H1 (cell line): Measurements from ENCODE around the gene FANCE. TPM values are rescaled to one million over a fixed set of nuclear protein-coding genes. Genes with fewer than 3 reads are reported as not detected.

Source experiments
- CTCF ChIA-PET: fragments of 300-600 bp; sonication (Branson Sonifier 250); formaldehyde crosslinking; loops from one replicate; lab custom pipeline; 2021; ENCODE audit not compliant: partially characterized antibody; lab: Charles Lee
- POLR2A ChIA-PET: fragments of 300-600 bp; sonication (Branson Sonifier 250); formaldehyde crosslinking; loops from one replicate; lab custom pipeline; 2021; ENCODE audit warnings: inconsistent platforms; ENCODE audit not compliant: partially characterized antibody; lab: Charles Lee
- DNase-seq, 2 experiments: peaks; one replicate each; pipeline versions ENCODE4 v3.0.0 to v3.0.0-alpha.2; 2010 to 2022; ENCODE audit warnings: low spot score in 2 of 2, low read depth in 1 of 2, mixed read lengths in 1 of 2
- FAIRE-seq: peaks from 2 replicates; lab custom pipeline; 2011; peaks lifted over from hg19 to GRCh38; lab: Jason Lieb, UNC
- H2AFZ ChIP-seq: 2 replicates; pipeline ENCODE4 v1.8.1; 2012; ENCODE audit warnings: low read length, inconsistent platforms
- H2AK5ac ChIP-seq: 2 replicates; pipeline ENCODE4 v1.6.1; 2013; ENCODE audit warnings: low read depth, low read length
- H2BK120ac ChIP-seq: replicated peaks from 2 replicates; pipeline ENCODE3; 2013; ENCODE audit warnings: low read depth, low read length, inconsistent platforms
- H2BK12ac ChIP-seq: 2 replicates; pipeline ENCODE4 v1.6.1; 2013; ENCODE audit warnings: low read depth, low read length
- H2BK15ac ChIP-seq: 2 replicates; pipeline ENCODE4 v1.6.1; 2013; ENCODE audit warnings: low read length
- H2BK20ac ChIP-seq: 2 replicates; pipeline ENCODE4 v1.6.1; 2013; ENCODE audit warnings: low read length
- H2BK5ac ChIP-seq: 2 replicates; pipeline ENCODE4 v1.6.1; 2013; ENCODE audit warnings: low read depth, low read length
- H3K14ac ChIP-seq: 2 replicates; pipeline ENCODE4 v1.6.1; 2013; ENCODE audit warnings: inconsistent platforms; ENCODE audit not compliant: insufficient read length
- H3K18ac ChIP-seq: 2 replicates; pipeline ENCODE4 v1.6.1; 2013; ENCODE audit warnings: low read length; ENCODE audit errors: extremely low read depth
- H3K23ac ChIP-seq: 2 replicates; pipeline ENCODE4 v1.6.1; 2013; ENCODE audit warnings: inconsistent platforms; ENCODE audit not compliant: insufficient read length
- H3K23me2 ChIP-seq: 2 replicates; pipeline ENCODE4 v1.6.1; 2013; ENCODE audit warnings: low read depth, low read length
- H3K27ac ChIP-seq: 2 replicates; pipeline ENCODE4 v1.6.1; 2011; ENCODE audit warnings: low read depth, low read length, inconsistent platforms
- H3K27me3 ChIP-seq, 4 experiments: replicated peaks in 1 of 4; 1 replicate in 1 of 4; 2 replicates in 3 of 4; pipeline versions ENCODE4 v1.6.1 to v1.8.1; 2011 to 2013; ENCODE audit warnings: low read length in 3 of 4, mild to moderate bottlenecking in 3 of 4, inconsistent platforms in 2 of 4, mixed read lengths in 2 of 4, moderate library complexity in 1 of 4; ENCODE audit not compliant: control insufficient read depth in 3 of 4, insufficient read depth in 3 of 4; ENCODE audit errors: extremely low read depth in 1 of 4
- H3K36me3 ChIP-seq, 4 experiments: 2 replicates each; pipeline versions ENCODE4 v1.6.1 to v1.8.1; 2011 to 2013; ENCODE audit warnings: mild to moderate bottlenecking in 4 of 4, low read length in 3 of 4, moderate library complexity in 2 of 4, control low read depth in 1 of 4, inconsistent platforms in 1 of 4; ENCODE audit not compliant: insufficient read depth in 4 of 4, control insufficient read depth in 2 of 4
- H3K4ac ChIP-seq: replicated peaks from 2 replicates; pipeline ENCODE3; 2013; ENCODE audit warnings: low read length, low read depth, mixed read lengths, inconsistent platforms; ENCODE audit not compliant: insufficient read length
- H3K4me1 ChIP-seq, 4 experiments: replicated peaks in 1 of 4; 1 replicate in 1 of 4; 2 replicates in 3 of 4; pipeline versions ENCODE4 v1.6.1 to v1.8.1; 2011 to 2013; ENCODE audit warnings: low read length in 3 of 4, inconsistent platforms in 2 of 4, mixed read lengths in 1 of 4; ENCODE audit not compliant: insufficient read depth in 4 of 4, control insufficient read depth in 3 of 4
- H3K4me2 ChIP-seq, 2 experiments: 2 replicates each; pipeline versions ENCODE4 v1.6.1 to v1.8.1; 2011 to 2013; ENCODE audit warnings: low read depth in 2 of 2, low read length in 2 of 2, control low read depth in 1 of 2, inconsistent platforms in 1 of 2, mild to moderate bottlenecking in 1 of 2; ENCODE audit not compliant: insufficient read depth in 1 of 2
- H3K4me3 ChIP-seq, 4 experiments: fragments of 200-600, 300-600 bp in 1 of 4; sonication (generic), shearing (Covaris generic), sonication (Bioruptor Twin) in 1 of 4; 2 replicates each; pipeline versions ENCODE4 v1.5.1 to v1.8.1; 2011 to 2016; ENCODE audit warnings: low read length in 4 of 4, low read depth in 3 of 4, control low read depth in 2 of 4, inconsistent platforms in 2 of 4, mild to moderate bottlenecking in 2 of 4, mixed read lengths in 1 of 4, moderate library complexity in 1 of 4; ENCODE audit not compliant: insufficient read depth in 2 of 4; ENCODE audit errors: extremely low read depth in 1 of 4
- H3K56ac ChIP-seq: replicated peaks from 2 replicates; pipeline ENCODE3; 2013; ENCODE audit warnings: low read depth, mild to moderate bottlenecking, mixed read lengths, low read length, inconsistent platforms; ENCODE audit not compliant: insufficient read length
- H3K79me1 ChIP-seq: 2 replicates; pipeline ENCODE4 v1.6.1; 2013; ENCODE audit warnings: low read depth, low read length, control low read depth
- H3K79me2 ChIP-seq, 2 experiments: 2 replicates each; pipeline versions ENCODE4 v1.6.1 to v1.8.1; 2012 to 2013; ENCODE audit warnings: low read length in 2 of 2, mild to moderate bottlenecking in 2 of 2, inconsistent platforms in 1 of 2; ENCODE audit not compliant: insufficient read depth in 2 of 2, control insufficient read depth in 1 of 2
- H3K9ac ChIP-seq, 4 experiments: replicated peaks in 1 of 4; 1 replicate in 1 of 4; 2 replicates in 3 of 4; pipeline versions ENCODE4 v1.6.1 to v1.8.1; 2011 to 2013; ENCODE audit warnings: low read depth in 3 of 4, low read length in 3 of 4, control low read depth in 2 of 4, mild to moderate bottlenecking in 2 of 4, moderate library complexity in 2 of 4, inconsistent platforms in 1 of 4; ENCODE audit errors: extremely low read depth in 1 of 4
- H3K9me3 ChIP-seq, 2 experiments: 2 replicates each; pipeline versions ENCODE4 v1.6.1 to v1.8.1; 2012 to 2013; ENCODE audit warnings: mild to moderate bottlenecking in 2 of 2, moderate library complexity in 2 of 2, control low read depth in 1 of 2, inconsistent platforms in 1 of 2, low read depth in 1 of 2, low read length in 1 of 2, mixed read lengths in 1 of 2; ENCODE audit not compliant: insufficient read depth in 2 of 2
- H4K20me1 ChIP-seq, 2 experiments: replicated peaks in 1 of 2; 2 replicates each; pipeline versions ENCODE3 to v1.8.1; 2011 to 2013; ENCODE audit warnings: inconsistent platforms in 2 of 2, low read length in 2 of 2, mild to moderate bottlenecking in 1 of 2; ENCODE audit not compliant: insufficient read depth in 2 of 2, control insufficient read depth in 1 of 2
- H4K5ac ChIP-seq: 2 replicates; pipeline ENCODE4 v1.6.1; 2013; ENCODE audit warnings: low read length, low read depth, mixed read lengths, inconsistent platforms; ENCODE audit not compliant: insufficient read length
- H4K8ac ChIP-seq: 2 replicates; pipeline ENCODE4 v1.8.0; 2013; ENCODE audit warnings: mild to moderate bottlenecking, moderate library complexity, low read length, inconsistent platforms; ENCODE audit not compliant: insufficient read depth; ENCODE audit errors: extremely low read depth
- H4K91ac ChIP-seq: replicated peaks from 2 replicates; pipeline ENCODE3; 2013; ENCODE audit warnings: low read length, mixed read lengths, inconsistent platforms; ENCODE audit not compliant: insufficient read length
- CHD2 ChIP-seq: IDR thresholded peaks from 2 replicates; pipeline ENCODE4 v1.6.1; 2012; ENCODE audit warnings: low read length, improper control_type of control experiment
- EZH2 ChIP-seq: fragments of 200-600 bp; sonication (generic); IDR thresholded peaks from 2 replicates; pipeline ENCODE4 v1.7.1; 2012; ENCODE audit warnings: low read depth, mild to moderate bottlenecking, moderate library complexity, low read length, inconsistent platforms; ENCODE audit not compliant: severe bottlenecking
- KDM4A ChIP-seq: IDR thresholded peaks from one replicate; pipeline ENCODE4 v1.7.1; 2012; ENCODE audit warnings: low read depth, mild to moderate bottlenecking, moderate library complexity, low read length, inconsistent platforms; ENCODE audit not compliant: severe bottlenecking
- KDM5A ChIP-seq: fragments of 200-600 bp; IDR thresholded peaks from 2 replicates; pipeline ENCODE4 v1.7.1; 2012; ENCODE audit warnings: mild to moderate bottlenecking, low read length, inconsistent platforms, mixed read lengths
- POLR2A ChIP-seq, 2 experiments: IDR thresholded peaks; 1 replicate in 1 of 2; 2 replicates in 1 of 2; pipeline ENCODE4 v1.6.1; 2011; ENCODE audit warnings: low read depth in 2 of 2, low read length in 2 of 2, mild to moderate bottlenecking in 2 of 2; ENCODE audit errors: control extremely low read depth in 1 of 2
- POLR2AphosphoS5 ChIP-seq: IDR thresholded peaks from 2 replicates; pipeline ENCODE4 v1.6.1; 2011; ENCODE audit warnings: low read depth, low read length
- RFX5 ChIP-seq: IDR thresholded peaks from 2 replicates; pipeline ENCODE4 v1.6.1; 2011; ENCODE audit warnings: low read depth, low read length, improper control_type of control experiment, borderline replicate concordance
- USF2 ChIP-seq: IDR thresholded peaks from 2 replicates; pipeline ENCODE4 v1.6.1; 2011; ENCODE audit warnings: low read length, improper control_type of control experiment
- WGBS, 2 experiments: shearing (Covaris generic) in 1 of 2; methylation state at CpG; one replicate each; pipeline versions ENCODE4 v1.1.6 to v1.1.7; 2013 to 2015; ENCODE audit warnings: low lambda C conversion rate in 2 of 2, mixed read lengths in 2 of 2, inconsistent platforms in 1 of 2, low coverage in 1 of 2, missing lambda C conversion rate in 1 of 2; ENCODE audit not compliant: insufficient replicate concordance in 2 of 2, insufficient coverage in 1 of 2, insufficient read length in 1 of 2; ENCODE audit errors: extremely low coverage in 1 of 2, missing lambda C conversion rate in 1 of 2; 5-methylcytosine and 5-hydroxymethylcytosine counted together
- polyA plus RNA-seq, 7 experiments: library from polyadenylated mRNA; depleted of rRNA in 3 of 7; stranded (reverse) in 5 of 7; unstranded in 2 of 7; fragments of >200 nt in 5 of 7; fragments of 200-250 nt in 2 of 7; gene quantifications; 1 replicate in 5 of 7; 2 replicates in 1 of 7; 4 replicates in 1 of 7; pipeline versions ENCODE4 v1.2.1 to v1.2.3, GENCODE V29; 2011 to 2013; ENCODE audit warnings: missing spikeins in 2 of 7, mixed read lengths in 2 of 7
- total RNA-seq: library from RNA; stranded (reverse); fragmentation: NEBNext Ultra II Directional; extraction: Animal tissue kit (Norgen Biotek cat#: 25700); gene quantifications from 2 replicates; pipeline ENCODE4 v1.2.1, GENCODE V29; 2021

FANCE gene
- total and polyA plus RNA-seq, 2 of the 8 experiments (the other 6 are each of a cell fraction or from before 2014, with no cell fraction given) = 16.1 to 17.0 TPM

DNA sequence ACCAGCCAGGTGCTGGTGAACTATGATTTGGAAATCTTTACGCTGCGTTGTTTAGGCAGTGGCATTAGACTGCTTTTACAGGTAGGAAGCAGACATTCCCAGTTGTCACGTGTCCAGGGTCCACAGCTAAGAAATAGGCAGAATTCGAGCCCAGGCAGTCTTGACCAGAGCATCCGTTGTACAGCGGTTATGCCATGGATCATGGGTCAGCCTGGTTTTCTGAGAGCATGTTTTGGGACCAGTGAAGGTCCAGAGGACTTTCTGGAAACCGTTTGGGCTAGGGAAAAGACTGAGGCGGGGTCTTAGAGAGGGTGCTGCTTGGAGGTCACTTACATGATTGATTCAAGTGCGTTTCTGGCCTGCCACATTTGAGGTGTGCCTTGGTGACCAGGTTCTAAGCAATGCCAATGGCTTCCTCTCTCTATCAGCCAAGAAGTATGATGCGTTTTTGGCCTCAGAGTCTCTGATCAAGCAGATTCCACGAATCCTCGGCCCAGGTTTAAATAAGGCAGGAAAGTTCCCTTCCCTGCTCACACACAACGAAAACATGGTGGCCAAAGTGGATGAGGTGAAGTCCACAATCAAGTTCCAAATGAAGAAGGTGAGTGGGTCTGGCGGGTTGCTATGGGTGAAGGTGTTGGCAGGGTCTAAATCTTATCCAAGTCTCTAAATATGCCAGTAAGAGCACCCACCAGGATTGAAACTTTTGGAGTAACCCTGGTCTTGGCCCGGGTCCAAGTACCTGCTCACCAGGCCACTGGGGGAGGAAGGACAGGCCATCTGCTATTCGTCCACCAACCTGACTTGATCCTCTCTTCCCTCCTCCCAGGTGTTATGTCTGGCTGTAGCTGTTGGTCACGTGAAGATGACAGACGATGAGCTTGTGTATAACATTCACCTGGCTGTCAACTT lies 17.9 kb downstream of the FANCE start:
- Histone ChIP-seq H2BK12ac (no peak overlapping the region), H3K79me1 (peaks cover 4% of the 10 kb centered on the region; the same call in 1 of the 2 replicates), H3K27me3 (no peaks in the 10 kb centered on the region; a peak in 1 of 7 replicates), H4K8ac (no peak overlapping the region), H2BK5ac (peak overlapping the region; percentile 71), H3K56ac (no peak overlapping the region), H3K4me3 (peak overlapping the region; percentile 86 to 99 (median 92)), H3K4me2 (peak overlapping the region; percentile 98 to 99), H3K4me1 (peaks cover 0 to 8% (median 5%) of the 10 kb centered on the region in 4 experiments; a peak in 6 of 7 replicates), H3K4ac (peak overlapping the region; percentile 2), H4K20me1 (peaks cover 32 to 33% of the 10 kb centered on the region in 2 experiments), H3K18ac (no peak overlapping the region; the same call in 1 of the 2 replicates), H3K9me3 (no peaks in the 10 kb centered on the region; a peak in 1 of 4 replicates), H3K23ac (no peak overlapping the region), H2BK15ac (no peak overlapping the region), H4K91ac (no peak overlapping the region), H3K14ac (no peak overlapping the region), H3K9ac (peak overlapping the region in 3 of 4 experiments; percentile 90 to 98 (median 98); a peak in 6 of 7 replicates), H3K23me2 (peaks cover 13% of the 10 kb centered on the region), H2BK120ac (no peak overlapping the region), H3K36me3 (peaks cover 24 to 56% (median 31%) of the 10 kb centered on the region in 4 experiments), H2BK20ac (no peak overlapping the region), H4K5ac (no peak overlapping the region), H3K27ac (peak overlapping the region; percentile 22; the same call in 1 of the 2 replicates), H2AFZ (no peak overlapping the region), H3K79me2 (peaks cover 14 to 30% of the 10 kb centered on the region in 2 experiments), H2AK5ac (no peak overlapping the region)
- POLR2A ChIA-PET = interaction anchor here (0.6 to 30.9 kb wide), 13 partner anchors 16 to 264 kb away, joined by 3 to 1319 read pairs (median 4); partner anchors contain the start of genes DEF6, FANCE, PPARD and TEAD3
- WGBS, 2 experiments = 41% methylated on average over 18 of the region's 18 CpGs; no CpG with 5 or more reads in 1 of the 2 experiments
- TF ChIP-seq POLR2AphosphoS5 (peak; percentile 62), CHD2 (no peak), KDM4A (peak; percentile 19), RFX5 (no peak), KDM5A (no peak), USF2 (peak; percentile 38; the same call in 1 of the 2 replicates), POLR2A (IDR thresholded peaks at IDR 0.05; ENCODE audit: control extremely low read depth in 1 of 2, low read depth in 2 of 2, low read length in 2 of 2) (peak in 1 of 2 experiments; percentile 34; a peak in 2 of 3 replicates), EZH2 (no peak)
- FAIRE-seq (no peak), DNase-seq (no peak)
- CTCF ChIA-PET = interaction anchor here (0.7 to 5.5 kb wide), 3 partner anchors 11 to 173 kb away, joined by 3 to 30 read pairs (median 16); partner anchors contain the start of gene DEF6
